Measurements from ENCODE around the gene CASP4. TPM values are rescaled to one million over a fixed set of nuclear protein-coding genes. Genes with fewer than 3 reads are reported as not detected.

CASP4 gene
- 5.0 to 9.0 TPM (median 6.1 TPM) in 5 replicates for total RNA-seq (2022; extraction: Qiagen RNA extraction; ENCODE audit: low read depth)

GRCh38 chr11:104968355-104968855 is at the start of gene CASP4:
Gene CASP4, minus strand, starts transcription at chr11:104968574. Its CDS starts 49 bp downstream, at chr11:104968525.

GRCh38 chr11:104897891-104898684 is 70.3 kb downstream of the CASP4 start, which contains the start of gene CASP12:
Gene CASP12, minus strand, starts transcription at chr11:104898460.

Other genes with a start within 250 kb of the CASP4 start
- not detected in 5 replicates for gene CASP12, start 70.1 kb downstream of the CASP4 start, total RNA-seq (2022; extraction: Qiagen RNA extraction; ENCODE audit: low read depth)
- gene CASP5, start 54.6 kb upstream of the CASP4 start, total RNA-seq (2022; extraction: Qiagen RNA extraction; ENCODE audit: low read depth): not detected in 5 replicates
- 0.16 to 0.46 TPM in 2 of 5 replicates, not detected in the others for gene CASP1, start 66.6 kb upstream of the CASP4 start, total RNA-seq (2022; extraction: Qiagen RNA extraction; ENCODE audit: low read depth)
- 0.18 TPM in 1 of 5 replicates, not detected in the others for gene CARD16, start 76.8 kb upstream of the CASP4 start, total RNA-seq (2022; extraction: Qiagen RNA extraction; ENCODE audit: low read depth)
- gene CARD18, start 171.2 kb upstream of the CASP4 start, total RNA-seq (2022; extraction: Qiagen RNA extraction; ENCODE audit: low read depth): not detected in 5 replicates

All from A549 treated with CpdA at 1 μM for 4 hours (cell line).